ENCODE data around the gene SPINK2. TPM values are rescaled to one million over a fixed set of nuclear protein-coding genes. Genes with fewer than 3 reads are reported as not detected.

Gene SPINK2
- total and polyA plus RNA-seq, 2 of the 13 experiments (the other 11 are each of a cell fraction or from before 2014, with no cell fraction given): not detected

- no peak overlapping the region for H2AFZ ChIP-seq (ENCODE audit: low read length)
- intact Hi-C loops (cut with micrococcal nuclease; ENCODE audit: unreplicated experiment): no loop called here
- DNase-seq (ENCODE audit: low spot score) (no peak), FAIRE-seq (no peak), ATAC-seq (peak; percentile 21)
- H3K4me1 ChIP-seq (ENCODE audit: insufficient read depth, low read length): no peaks in the 10 kb centered on the region
- CTCF ChIA-PET (ENCODE audit: low intra/inter-chr PET ratio, low total read pairs): interaction anchor here (1.3 to 2.1 kb wide), 3 partner anchors 221 to 264 kb away, joined by 3 to 14 read pairs (median 3); no protein-coding TSS in a partner anchor
- POLR2A ChIA-PET: interaction anchor here (1.2 kb wide), 1 partner anchor 362 kb away, joined by 3 read pairs; no protein-coding TSS in a partner anchor
- TF ChIP-seq ZNF292 (CRISPR knock-in tag; IDR thresholded peaks at IDR 0.05; ENCODE audit: borderline replicate concordance, low read depth) (no peak), DDIT3 (CRISPR knock-in tag; IDR thresholded peaks at IDR 0.05) (no peak), PHF8 (CRISPR knock-in tag; IDR thresholded peaks at IDR 0.05) (0 out of 2 replicates have a peak, but pooled peaks have one; percentile 0)
- no peaks in the 10 kb centered on the region for H3K79me2 ChIP-seq (ENCODE audit: insufficient read depth, low read length)
- no peaks in the 10 kb centered on the region; a peak in 1 of 5 replicates for H3K27me3 ChIP-seq (ENCODE audit: control insufficient read depth in 1 of 2, insufficient read depth in 2 of 2, low read length in 2 of 2)
- WGBS (ENCODE audit: low lambda C conversion rate): 94% methylated on average over 11 of the region's 11 CpGs
- H3K4me3 ChIP-seq (replicated peaks in 1 of 3; ENCODE audit: insufficient read depth in 1 of 3, low read depth in 2 of 3, low read length in 3 of 3): peak overlapping the region in 1 of 3 experiments; percentile 66; a peak in 2 of 6 replicates
- H3K4me2 ChIP-seq (ENCODE audit: low read depth, low read length): peak overlapping the region; percentile 78
- BruUV-seq (replicated peaks): no TSS peak
- H3K9me3 ChIP-seq (ENCODE audit: low read length): no peaks in the 10 kb centered on the region
- in situ Hi-C loops (cut with HindIII; ENCODE audit: extremely low pct_ligation_motif_present, low pct_unique_long_range_greater_than_20kb): no loop called here
- H3K36me3 ChIP-seq (replicated peaks in 1 of 2; ENCODE audit: control insufficient read depth in 1 of 2, insufficient read depth in 2 of 2, low read length in 2 of 2): no peaks in the 10 kb centered on the region
- no peak overlapping the region for H3K9ac ChIP-seq (ENCODE audit: insufficient read depth, low read depth, low read length)
- H4K20me1 ChIP-seq (ENCODE audit: insufficient read depth, low read length): no peaks in the 10 kb centered on the region
- no peak overlapping the region for H3K27ac ChIP-seq (ENCODE audit: extremely low read length, insufficient read depth, low read length)
These were observed 22.2 kb downstream of the SPINK2 start for GRCh38 chr4:56799161-56799759.

- Histone ChIP-seq H4K20me1 (ENCODE audit: insufficient read depth, low read length) (no peaks in the 10 kb centered on the region), H2AFZ (ENCODE audit: low read length) (no peak overlapping the region), H3K27ac (ENCODE audit: extremely low read length, insufficient read depth, low read length) (no peak overlapping the region), H3K79me2 (ENCODE audit: insufficient read depth, low read length) (no peaks in the 10 kb centered on the region), H3K4me3 (replicated peaks in 1 of 3; ENCODE audit: insufficient read depth in 1 of 3, low read depth in 2 of 3, low read length in 3 of 3) (no peak overlapping the region), H3K36me3 (replicated peaks in 1 of 2; ENCODE audit: control insufficient read depth in 1 of 2, insufficient read depth in 2 of 2, low read length in 2 of 2) (no peaks in the 10 kb centered on the region), H3K4me2 (ENCODE audit: low read depth, low read length) (no peak overlapping the region), H3K27me3 (ENCODE audit: control insufficient read depth in 1 of 2, insufficient read depth in 2 of 2, low read length in 2 of 2) (no peaks in the 10 kb centered on the region; a peak in 1 of 5 replicates), H3K4me1 (ENCODE audit: insufficient read depth, low read length) (no peaks in the 10 kb centered on the region), H3K9ac (ENCODE audit: insufficient read depth, low read depth, low read length) (no peak overlapping the region), H3K9me3 (ENCODE audit: low read length) (no peaks in the 10 kb centered on the region)
- ATAC-seq (no peak), DNase-seq (ENCODE audit: low spot score) (no peak), FAIRE-seq (no peak)
- CTCF ChIA-PET (ENCODE audit: low intra/inter-chr PET ratio, low total read pairs): no interaction called here
- intact Hi-C loops (cut with micrococcal nuclease; ENCODE audit: unreplicated experiment): no loop called here
- in situ Hi-C loops (cut with HindIII; ENCODE audit: extremely low pct_ligation_motif_present, low pct_unique_long_range_greater_than_20kb): no loop called here
- POLR2A ChIA-PET: no interaction called here
- no TSS peak for BruUV-seq (replicated peaks)
- 56% methylated on average over 3 of the region's 3 CpGs for WGBS (ENCODE audit: low lambda C conversion rate)
- TF ChIP-seq TARDBP (CRISPR knock-in tag; IDR thresholded peaks at IDR 0.05) (no peak), HDAC1 (CRISPR knock-in tag; IDR thresholded peaks at IDR 0.05) (no peak), ATM (IDR thresholded peaks at IDR 0.05; ENCODE audit: borderline replicate concordance) (no peak), CREB1 (IDR thresholded peaks at IDR 0.05) (no peak), CREB1 (CRISPR knock-in tag; IDR thresholded peaks at IDR 0.05) (no peak), SRF (IDR thresholded peaks at IDR 0.05; ENCODE audit: low read depth, low read length) (no peak), YY1 (IDR thresholded peaks at IDR 0.05; ENCODE audit: insufficient read depth, insufficient replicate concordance, low read depth, low read length) (no peak), BHLHE40 (IDR thresholded peaks at IDR 0.05; ENCODE audit: low read length) (no peak), SAFB2 (CRISPR knock-in tag; IDR thresholded peaks at IDR 0.05; ENCODE audit: borderline replicate concordance, low read depth) (no peak), SRSF1 (optimal IDR thresholded peaks at IDR 0.05; ENCODE audit: low read depth, low read length) (no peak), PBX3 (CRISPR knock-in tag; IDR thresholded peaks at IDR 0.05; ENCODE audit: borderline replicate concordance) (no peak), FOXA1 (IDR thresholded peaks at IDR 0.05) (no peak), FOXA1 (CRISPR knock-in tag; IDR thresholded peaks at IDR 0.05) (no peak), ZNF704 (CRISPR knock-in tag; IDR thresholded peaks at IDR 0.05; ENCODE audit: borderline replicate concordance) (no peak), ZNF260 (CRISPR knock-in tag; IDR thresholded peaks at IDR 0.05; ENCODE audit: borderline replicate concordance, low read depth) (no peak)
These were observed 25.3 kb downstream of the SPINK2 start for GRCh38 chr4:56796211-56796610.
